Nasal cavity respiratory epithelium epithelial cell of viscerocranial mucosa (primary cell): Measurements from ENCODE around the gene RPL7A. TPM values are rescaled to one million over a fixed set of nuclear protein-coding genes. Genes with fewer than 3 reads are reported as not detected.

Source experiments
- total RNA-seq: library from RNA; depleted of rRNA; stranded (reverse); fragments of >200 nt; gene quantifications from 2 replicates; pipeline ENCODE4 v1.2.3, GENCODE V29; 2014

Gene RPL7A
- 1,202 and 2,134 TPM in 2 replicates for total RNA-seq

DNA sequence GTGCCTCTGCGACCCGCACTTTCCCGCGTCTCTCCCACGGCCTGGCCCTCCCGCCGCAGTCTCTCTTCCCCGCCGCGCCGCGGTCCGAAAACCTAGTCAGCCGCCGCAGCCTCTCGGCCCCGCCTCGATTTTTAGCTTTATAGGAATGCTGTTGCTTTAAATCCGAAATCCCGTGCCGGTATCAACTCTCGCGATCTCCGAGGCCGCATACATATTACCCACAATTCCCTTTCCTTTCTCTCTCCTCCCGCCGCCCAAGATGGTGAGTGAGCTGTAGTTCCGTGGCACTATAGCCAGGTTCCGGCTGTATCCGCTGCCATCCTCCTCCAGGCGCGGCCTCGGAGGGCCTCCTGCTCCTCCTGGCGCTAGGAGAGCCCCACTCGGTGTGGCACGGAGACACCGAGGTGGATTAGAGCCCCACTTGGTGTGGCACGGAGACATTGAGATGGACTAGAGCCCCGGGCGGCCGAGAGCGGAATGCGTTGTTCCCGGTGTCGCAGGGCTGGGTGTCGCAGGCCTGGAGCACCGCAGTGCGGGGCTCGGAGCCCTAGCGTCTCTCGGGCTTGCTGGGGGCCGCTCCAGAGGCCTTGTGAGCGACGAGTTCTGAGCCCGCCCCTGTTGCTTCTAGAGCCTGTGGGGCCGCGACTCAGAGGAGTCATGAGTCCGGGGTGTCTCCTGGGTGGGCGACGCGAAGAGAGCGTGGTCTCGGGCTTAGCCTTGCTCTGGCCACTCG, at the start of gene RPL7A, which contains the start of gene MED22:
TSS of gene RPL7A (plus strand) at position 234 of the 733 bp plus-strand sequence. CDS start at position 260, 26 bp downstream.
TSS of gene MED22 (minus strand) at position 147 of the 733 bp plus-strand sequence. CDS start 1,469 bp downstream, outside the sequence.

DNA sequence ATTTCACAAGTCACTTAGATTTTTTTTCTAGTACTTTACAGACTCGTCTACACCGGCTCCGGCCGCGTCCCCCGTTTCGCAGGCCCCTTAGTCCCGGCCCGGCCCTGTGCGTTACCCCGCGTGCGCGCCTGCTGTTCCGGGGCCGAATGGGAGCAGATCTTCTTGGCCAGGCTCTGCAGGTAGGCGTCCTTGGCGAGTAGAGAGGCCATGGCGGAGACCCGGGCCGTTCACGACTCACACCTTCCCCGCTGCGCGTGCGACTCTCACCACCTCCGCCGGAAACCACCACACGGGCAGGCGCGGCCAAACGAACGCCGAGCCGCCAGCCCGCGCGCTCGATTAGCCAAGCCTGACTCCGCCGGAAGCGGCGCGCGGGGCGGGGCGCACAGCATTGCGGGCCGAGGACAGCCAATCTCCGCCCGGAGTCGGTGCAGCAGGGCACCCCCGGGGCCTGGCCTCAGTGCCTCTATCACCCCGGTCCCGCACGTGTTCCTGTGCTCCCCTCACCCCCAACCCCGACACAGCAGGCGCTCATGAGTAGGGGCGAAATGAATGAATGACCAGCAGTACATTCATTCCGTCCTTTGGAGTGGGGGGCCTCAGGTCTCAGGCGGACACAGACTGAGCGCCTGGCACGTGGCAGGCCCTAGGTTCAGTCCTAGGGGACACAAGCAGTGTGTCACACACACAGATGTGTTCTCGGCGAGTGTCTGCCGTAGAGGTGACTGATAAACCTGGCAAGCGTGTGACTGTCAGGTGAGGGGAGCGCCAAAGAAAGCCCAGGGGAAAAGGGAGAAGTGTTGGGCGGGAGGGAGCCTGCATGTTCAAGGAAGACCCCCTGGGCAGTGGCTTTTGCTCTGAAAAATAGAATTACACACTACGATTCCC, 11.8 kb upstream of the RPL7A start, which contains the start of gene SURF6:
TSS of gene SURF6 (minus strand) at position 265 of the 888 bp plus-strand sequence. CDS start at position 209, 56 bp downstream.

GRCh38 chr9:133356391-133357091, 8.5 kb downstream of the RPL7A start, which contains the start of the genes SURF1 and SURF2:
TSS of gene SURF1 (minus strand) at chr9:133356487. CDS start at chr9:133356453, 34 bp downstream.
TSS of gene SURF2 (plus strand) at chr9:133356550. CDS start at chr9:133356593, 43 bp downstream.

DNA sequence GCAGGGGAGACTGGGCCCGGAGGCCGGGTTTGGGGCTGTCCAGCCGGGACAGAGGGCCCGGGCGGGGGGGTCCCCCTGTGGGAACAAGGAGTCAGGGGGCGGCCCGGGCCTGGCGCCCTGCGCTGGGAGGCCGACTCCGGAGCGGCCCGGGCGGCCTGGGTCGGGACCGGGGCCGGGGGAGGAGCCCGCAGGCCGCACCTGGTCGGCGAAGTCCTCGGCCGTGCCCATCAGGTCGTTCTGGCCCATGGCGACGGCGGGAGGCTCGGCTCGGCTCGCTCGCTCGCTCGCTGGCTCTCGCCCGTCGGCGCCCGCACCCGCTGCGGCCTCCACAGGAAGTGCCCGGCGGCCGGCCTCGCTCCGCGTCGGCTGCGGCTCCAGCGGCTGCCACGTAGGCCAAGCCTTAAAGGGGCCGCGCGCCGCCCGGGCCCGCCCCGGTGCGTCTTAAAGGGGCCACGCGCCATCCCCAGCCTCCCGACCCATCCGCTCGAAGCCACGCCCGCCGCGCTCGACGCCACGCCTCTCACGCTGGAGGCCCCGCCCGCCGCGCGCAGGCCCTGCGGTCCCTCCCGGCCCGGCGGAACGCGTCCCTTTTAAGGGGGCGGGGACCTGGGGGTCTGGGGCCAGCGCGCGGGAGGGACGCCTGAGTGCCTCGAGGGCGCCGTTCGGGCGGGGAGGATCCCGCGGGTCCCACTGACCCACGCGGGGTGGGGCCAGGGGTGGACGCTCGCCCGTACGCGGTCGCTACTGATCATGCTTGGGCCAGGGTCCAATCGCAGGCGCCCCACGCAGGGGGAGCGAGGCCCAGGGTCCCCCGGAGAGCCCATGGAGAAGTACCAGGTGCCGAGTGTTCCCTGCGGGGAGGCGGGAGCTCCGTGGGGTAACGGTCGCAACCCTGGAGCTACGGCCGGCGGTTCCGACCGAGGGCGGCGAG, 28.0 kb downstream of the RPL7A start, which contains the start of the genes STKLD1 and SURF4:
TSS of gene STKLD1 (plus strand) at position 643 of the 931 bp plus-strand sequence. CDS start at position 751, 108 bp downstream.
TSS of gene SURF4 (minus strand) at position 337 of the 931 bp plus-strand sequence. CDS start at position 246, 91 bp downstream.

Other genes starting within 250 kb of the RPL7A start
- 15.4 and 35.7 TPM in 2 replicates for gene RALGDS, start 227.0 kb upstream of the RPL7A start, total RNA-seq
- 0.34 and 2.1 TPM in 2 replicates for gene GBGT1, start 184.3 kb upstream of the RPL7A start, total RNA-seq
- gene OBP2B, start 139.0 kb upstream of the RPL7A start, total RNA-seq = not detected in 2 replicates
- 0.14 TPM in 1 of 2 replicates, not detected in the other for gene ABO, start 73.0 kb upstream of the RPL7A start, total RNA-seq
- gene SURF6, start 12.0 kb upstream of the RPL7A start, total RNA-seq = 9.2 and 23.6 TPM in 2 replicates
- gene MED22, start 87 bp upstream of the RPL7A start, total RNA-seq = 17.1 and 22.8 TPM in 2 replicates
- gene SURF1, start 8.3 kb downstream of the RPL7A start, total RNA-seq = 16.4 and 44.1 TPM in 2 replicates
- gene SURF2, start 8.3 kb downstream of the RPL7A start, total RNA-seq = 36.0 and 64.9 TPM in 2 replicates
- gene SURF4, start 27.8 kb downstream of the RPL7A start, total RNA-seq = 239 and 361 TPM in 2 replicates
- gene STKLD1, start 28.1 kb downstream of the RPL7A start, total RNA-seq = under 0.01 and 0.07 TPM in 2 replicates
- gene REXO4, start 69.8 kb downstream of the RPL7A start, total RNA-seq = 29.0 and 39.8 TPM in 2 replicates
- 1.4 and 3.8 TPM in 2 replicates for gene ADAMTS13, start 74.1 kb downstream of the RPL7A start, total RNA-seq
- 4.8 and 10.8 TPM in 2 replicates for gene CACFD1, start 111.8 kb downstream of the RPL7A start, total RNA-seq
- gene SLC2A6, start 130.9 kb downstream of the RPL7A start, total RNA-seq = 3.8 and 6.2 TPM in 2 replicates
- not detected in 2 replicates for gene MYMK, start 176.7 kb downstream of the RPL7A start, total RNA-seq
- gene ADAMTSL2, start 186.5 kb downstream of the RPL7A start, total RNA-seq = under 0.01 TPM in 1 of 2 replicates, not detected in the other